Prostate gland (tissue), 2 donors: ENCODE data around the gene DCLRE1A. TPM values are rescaled to one million over a fixed set of nuclear protein-coding genes. Genes with fewer than 3 reads are reported as not detected.

Source experiments
- DNase-seq: peaks from one replicate; pipeline ENCODE4 v3.0.0-alpha.2; 2019; ENCODE audit warnings: low spot score
- H3K27ac ChIP-seq, 2 donors: fragments of 200-600 bp; sonication (generic); 2 replicates each; pipeline ENCODE4 v1.5.1; 2017 to 2019
- H3K27me3 ChIP-seq: fragments of 200-600 bp; sonication (generic); replicated peaks from 2 replicates; pipeline ENCODE4 v1.5.1; 2019; ENCODE audit not compliant: insufficient read depth
- H3K36me3 ChIP-seq, 2 donors: fragments of 200-600 bp; sonication (generic); 1 replicate in 1 of 2; 2 replicates in 1 of 2; pipeline versions ENCODE4 v1.5.1 to v1.8.1; 2017 to 2019
- H3K4me1 ChIP-seq: fragments of 200-600 bp; sonication (generic); replicated peaks from 2 replicates; pipeline ENCODE4 v1.5.1; 2019
- H3K4me3 ChIP-seq, 2 donors: fragments of 200-600 bp; sonication (generic); 2 replicates each; pipeline ENCODE4 v1.5.1; 2017 to 2019
- H3K9me3 ChIP-seq: fragments of 200-600 bp; sonication (generic); 2 replicates; pipeline ENCODE4 v1.5.1; 2017
- POLR2A ChIP-seq: fragments of 450-650 bp; IDR thresholded peaks from one replicate; pipeline ENCODE4 v1.6.1; 2016; ENCODE audit warnings: antibody characterized with exemption, mild to moderate bottlenecking
- POLR2AphosphoS5 ChIP-seq: sonication (generic); formaldehyde crosslinking; IDR thresholded peaks from one replicate; pipeline ENCODE4 v1.6.1; 2017; ENCODE audit warnings: antibody characterized with exemption
- WGBS: methylation state at CpG from one replicate; pipeline ENCODE4 v1.1.5; 2018; 5-methylcytosine and 5-hydroxymethylcytosine counted together
- intact Hi-C: fragments of 100-400 bp; cut with DNase I; formaldehyde crosslinking; loops from one replicate; pipeline ENCODE4 v1.14.2; 2022
- small RNA-seq, 2 donors: library from RNA; depleted of rRNA; stranded (forward); fragments of <200 nt; gene quantifications; one replicate each; pipeline ENCODE3, GENCODE V24; 2016
- total RNA-seq, 2 donors: library from RNA; depleted of rRNA; stranded (reverse); fragments of >200 nt; gene quantifications; one replicate each; pipeline ENCODE4 v1.1.0, GENCODE V29; 2016

DCLRE1A gene
- total RNA-seq, 2 donors from 2014 or later: 6.2 to 9.7 TPM

GRCh38 chr10:113788604-113789083, 65.2 kb downstream of the DCLRE1A start:
- no peak overlapping the region for H3K4me3 ChIP-seq
- 22% methylated on average over 9 of the region's 9 CpGs for WGBS

More at GRCh38 chr10:113788604-113789083, 65.2 kb downstream of the DCLRE1A start:
- intact Hi-C loops: no loop called here
- H3K9me3 ChIP-seq: no peaks in the 10 kb centered on the region
- peak; percentile 61 for DNase-seq
- TF ChIP-seq POLR2A: no peak
- TF ChIP-seq POLR2AphosphoS5: peak; percentile 78
- peak overlapping the region; percentile 38 to 55 for H3K27ac ChIP-seq
- no peaks in the 10 kb centered on the region for H3K36me3 ChIP-seq
- H3K4me1 ChIP-seq: no peaks in the 10 kb centered on the region
- H3K27me3 ChIP-seq: no peaks in the 10 kb centered on the region

Small RNA genes within 50 kb of the gene (small RNA-seq; reads per million reads assigned to genes)
- 0 reads per million in 2 donors for gene RF00560

Other genes with a start within 250 kb of the DCLRE1A start
- 10 to 100 TPM in 1 of 2 donors, under 1 TPM in 1; 0.85 to 11.2 TPM for gene NRAP, start 190.0 kb downstream of the DCLRE1A start, total RNA-seq
- gene CASP7, start 174.2 kb downstream of the DCLRE1A start, total RNA-seq: 10 to 100 TPM; 23.1 to 27.5 TPM
- 1 to 10 TPM; 1.9 to 9.0 TPM for gene PLEKHS1, start 102.4 kb downstream of the DCLRE1A start, total RNA-seq
- gene NHLRC2, start 579 bp upstream of the DCLRE1A start, total RNA-seq: 10 to 100 TPM; 49.4 to 89.5 TPM
- gene ADRB1, start 189.8 kb upstream of the DCLRE1A start, total RNA-seq: 10 to 100 TPM; 10.2 to 15.4 TPM